Lung (tissue), 12 donors: ENCODE measurements around the gene GFI1B. TPM values are rescaled to one million over a fixed set of nuclear protein-coding genes. Genes with fewer than 3 reads are reported as not detected.

Experiments
- ATAC-seq: fragments of 200-7000 bp; cut with Tn5 transposase; one replicate; pipeline ENCODE4 v1.9.1; 2020; ENCODE audit warnings: moderate number of reproducible peaks; ENCODE audit not compliant: insufficient read depth, low FRiP score
- DNase-seq, 3 donors: peaks; one replicate each; pipeline ENCODE4 v3.0.0-alpha.2; 2013 to 2017
- H3K27ac ChIP-seq, 2 donors: one replicate each; pipeline ENCODE4 v1.5.1; 2013; ENCODE audit warnings: mild to moderate bottlenecking in 2 of 2, moderate library complexity in 2 of 2, control low read depth in 1 of 2, inconsistent platforms in 1 of 2, low read depth in 1 of 2, low read length in 1 of 2
- H3K27me3 ChIP-seq, 3 donors: one replicate each; pipeline ENCODE4 v1.5.1; 2013; ENCODE audit warnings: low read length in 2 of 3; ENCODE audit not compliant: control insufficient read depth in 3 of 3, insufficient read depth in 3 of 3
- H3K36me3 ChIP-seq, 4 donors: one replicate each; pipeline ENCODE4 v1.5.1; 2013; ENCODE audit warnings: low read length in 4 of 4, mild to moderate bottlenecking in 1 of 4, moderate library complexity in 1 of 4; ENCODE audit not compliant: control insufficient read depth in 4 of 4, insufficient read depth in 4 of 4
- H3K4me1 ChIP-seq, 5 donors: one replicate each; pipeline ENCODE4 v1.5.1; 2013; ENCODE audit warnings: low read length in 5 of 5, mild to moderate bottlenecking in 2 of 5, moderate library complexity in 1 of 5; ENCODE audit not compliant: control insufficient read depth in 5 of 5, insufficient read depth in 5 of 5
- H3K4me3 ChIP-seq: one replicate; pipeline ENCODE4 v1.5.1; 2013; ENCODE audit warnings: mild to moderate bottlenecking, control low read depth, moderate library complexity
- H3K9ac ChIP-seq, 2 donors: one replicate each; pipeline ENCODE4 v1.5.1; 2013; ENCODE audit warnings: low read length in 2 of 2, control low read depth in 1 of 2; ENCODE audit not compliant: insufficient read depth in 1 of 2
- H3K9me3 ChIP-seq, 4 donors: one replicate each; pipeline ENCODE4 v1.5.1; 2013; ENCODE audit warnings: low read length in 3 of 4, mild to moderate bottlenecking in 1 of 4, moderate library complexity in 1 of 4; ENCODE audit not compliant: control insufficient read depth in 4 of 4, insufficient read depth in 3 of 4
- CTCF ChIP-seq: IDR thresholded peaks from 2 replicates; pipeline ENCODE4 v1.5.1; 2012; ENCODE audit warnings: mild to moderate bottlenecking; ENCODE audit errors: control extremely low read depth, extremely low read depth
- WGBS, 2 donors: extraction: QIAGEN DNeasy Blood & Tissue Kit; methylation state at CpG; one replicate each; pipeline ENCODE4 v1.1.7; 2013; 5-methylcytosine and 5-hydroxymethylcytosine counted together
- polyA plus RNA-seq, 2 donors: library from polyadenylated mRNA; stranded (reverse); fragments of 200-250 nt; gene quantifications; one replicate each; pipeline ENCODE4 v1.2.1, GENCODE V29; 2013
- total RNA-seq, 2 donors: library from RNA; depleted of rRNA in 1 of 2; stranded (reverse); fragments of >200 nt in 1 of 2; gene quantifications; one replicate each; pipeline ENCODE4 v1.2.1, GENCODE V29; 2014 to 2021
- donor health status: control.
- donor health status: control.
- donor health status: Bipolar disorder and iron deficiency.
- donor health status: healthy.
- donor health status: DM: yes; HTN: yes; CAD: no.

Gene GFI1B
- total and polyA plus RNA-seq, 4 donors: 0.25 to 1.4 (median 0.76) TPM

GRCh38 chr9:132985071-132985350 lies 6.5 kb downstream of the GFI1B start:
- ATAC-seq: no peak

GRCh38 chr9:132985489-132985888 lies 7.0 kb downstream of the GFI1B start:
- Histone ChIP-seq H3K4me1 (no peaks in the 10 kb centered on the region), H3K27me3 (peaks cover 2 to 5% (median 2%) of the 10 kb centered on the region in 3 donors), H3K9ac (no peak overlapping the region), H3K27ac (no peak overlapping the region), H3K9me3 (no peaks in the 10 kb centered on the region), H3K36me3 (no peaks in the 10 kb centered on the region), H3K4me3 (no peak overlapping the region)
- ATAC-seq (no peak), DNase-seq (no peak)
- TF ChIP-seq CTCF: no peak
- 82 to 85% methylated on average over 8 of the region's 8 CpGs for WGBS, 2 donors

More at GRCh38 chr9:132985071-132985350, 6.5 kb downstream of the GFI1B start:
- H3K9ac ChIP-seq: no peak overlapping the region
- H3K4me1 ChIP-seq: no peaks in the 10 kb centered on the region
- TF ChIP-seq CTCF: no peak
- WGBS, 2 donors: 61 to 64% methylated on average over 4 of the region's 4 CpGs
- H3K27ac ChIP-seq: no peak overlapping the region
- DNase-seq: no peak
- no peak overlapping the region for H3K4me3 ChIP-seq
- H3K27me3 ChIP-seq: peaks cover 3 to 6% (median 5%) of the 10 kb centered on the region in 3 donors
- no peaks in the 10 kb centered on the region for H3K36me3 ChIP-seq
- H3K9me3 ChIP-seq: no peaks in the 10 kb centered on the region

GRCh38 chr9:132986114-132986513 lies 7.6 kb downstream of the GFI1B start:
- Histone ChIP-seq H3K9me3 (peaks cover 0 to 2% (median 0%) of the 10 kb centered on the region in 4 donors), H3K27ac (no peak overlapping the region), H3K4me3 (no peak overlapping the region), H3K27me3 (peaks cover 0 to 5% (median 0%) of the 10 kb centered on the region in 3 donors), H3K4me1 (no peaks in the 10 kb centered on the region), H3K9ac (no peak overlapping the region), H3K36me3 (no peaks in the 10 kb centered on the region)
- no peak for DNase-seq
- WGBS, 2 donors: 80 to 84% methylated on average over 13 of the region's 13 CpGs
- TF ChIP-seq CTCF: no peak
- ATAC-seq: no peak
